AG09319 (cell line): ENCODE data around the gene ARMC9.
"Not testable (repeated sequence)": the region's sequence is repeated elsewhere in the genome, so short reads cannot be mapped to it uniquely, and the experiment has no call there.

Source experiments
- DNase-seq: peaks from one replicate; pipeline ENCODE4 v3.0.0-alpha.2; 2010; ENCODE audit warnings: low read depth; ENCODE audit errors: extremely low read depth
- CTCF ChIP-seq: IDR thresholded peaks from 2 replicates; pipeline ENCODE4 v1.5.1; 2011; ENCODE audit warnings: low read depth, mild to moderate bottlenecking, inconsistent platforms, low read length, moderate library complexity

Gene ARMC9

GRCh38 chr2:231344851-231345250 lies 146.4 kb downstream of the ARMC9 start:
- DNase-seq, result no peak
- TF ChIP-seq CTCF, result no peak

GRCh38 chr2:231347081-231347480 lies 148.7 kb downstream of the ARMC9 start:
- DNase-seq, result no peak
- TF ChIP-seq CTCF, result no peak

GRCh38 chr2:231347638-231348037 lies 149.2 kb downstream of the ARMC9 start:
- TF ChIP-seq CTCF, result no peak
- no peak for DNase-seq

- DNase-seq, result no peak
- no peak for TF ChIP-seq CTCF
Measured at GRCh38 chr2:231348173-231348572, 149.7 kb downstream of the ARMC9 start.

GRCh38 chr2:231348704-231349373 lies 150.4 kb downstream of the ARMC9 start:
- no peak for TF ChIP-seq CTCF
- no peak for DNase-seq

- not testable (repeated sequence) for DNase-seq
Measured at GRCh38 chr2:231349374-231349735, 150.9 kb downstream of the ARMC9 start.

- TF ChIP-seq CTCF, result no peak
- no peak for DNase-seq
Measured at GRCh38 chr2:231351648-231352047, 153.2 kb downstream of the ARMC9 start.

- no peak for TF ChIP-seq CTCF
- DNase-seq, result no peak
Measured at GRCh38 chr2:231353469-231353868, 155.0 kb downstream of the ARMC9 start.
